ENCODE data around the gene TRIP6.

Gene TRIP6, protein sequence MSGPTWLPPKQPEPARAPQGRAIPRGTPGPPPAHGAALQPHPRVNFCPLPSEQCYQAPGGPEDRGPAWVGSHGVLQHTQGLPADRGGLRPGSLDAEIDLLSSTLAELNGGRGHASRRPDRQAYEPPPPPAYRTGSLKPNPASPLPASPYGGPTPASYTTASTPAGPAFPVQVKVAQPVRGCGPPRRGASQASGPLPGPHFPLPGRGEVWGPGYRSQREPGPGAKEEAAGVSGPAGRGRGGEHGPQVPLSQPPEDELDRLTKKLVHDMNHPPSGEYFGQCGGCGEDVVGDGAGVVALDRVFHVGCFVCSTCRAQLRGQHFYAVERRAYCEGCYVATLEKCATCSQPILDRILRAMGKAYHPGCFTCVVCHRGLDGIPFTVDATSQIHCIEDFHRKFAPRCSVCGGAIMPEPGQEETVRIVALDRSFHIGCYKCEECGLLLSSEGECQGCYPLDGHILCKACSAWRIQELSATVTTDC

DNA sequence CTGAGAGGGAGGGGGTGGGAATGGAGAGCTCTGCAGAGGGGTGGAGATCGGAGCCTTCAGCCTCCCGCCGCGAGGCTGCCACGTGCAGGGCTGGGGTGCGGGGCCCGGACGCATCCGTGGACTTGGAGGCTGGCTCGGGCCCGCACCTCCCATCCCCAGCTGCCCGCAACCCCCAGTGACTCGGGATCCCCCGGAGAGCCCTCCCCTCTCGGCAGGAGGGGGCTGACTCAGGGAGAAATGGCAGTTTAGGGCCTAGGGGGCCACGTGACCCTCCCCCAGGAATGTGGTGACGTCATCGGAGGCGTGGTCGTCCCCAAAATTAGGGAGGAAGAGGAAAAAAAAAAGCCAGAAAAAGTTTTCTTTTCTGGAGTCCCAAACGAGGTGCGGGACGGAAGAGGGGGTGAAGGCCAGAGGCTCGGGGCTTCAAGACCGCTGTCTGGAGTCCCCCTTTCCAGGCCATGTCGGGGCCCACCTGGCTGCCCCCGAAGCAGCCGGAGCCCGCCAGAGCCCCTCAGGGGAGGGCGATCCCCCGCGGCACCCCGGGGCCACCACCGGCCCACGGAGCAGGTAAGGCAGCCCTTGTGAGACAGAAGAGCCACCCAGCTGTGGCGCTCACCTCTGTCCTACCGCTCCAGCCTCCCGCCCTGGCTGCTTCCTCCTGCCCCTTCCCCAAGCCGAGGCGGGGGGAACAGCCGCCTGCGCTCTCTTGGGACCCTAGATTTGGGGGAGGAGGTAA is at the start of gene TRIP6:
TSS of gene TRIP6 (plus strand) at position 348 of the 736 bp plus-strand sequence. CDS start at position 459, 111 bp downstream.
- no peak for DNase-seq

DNA sequence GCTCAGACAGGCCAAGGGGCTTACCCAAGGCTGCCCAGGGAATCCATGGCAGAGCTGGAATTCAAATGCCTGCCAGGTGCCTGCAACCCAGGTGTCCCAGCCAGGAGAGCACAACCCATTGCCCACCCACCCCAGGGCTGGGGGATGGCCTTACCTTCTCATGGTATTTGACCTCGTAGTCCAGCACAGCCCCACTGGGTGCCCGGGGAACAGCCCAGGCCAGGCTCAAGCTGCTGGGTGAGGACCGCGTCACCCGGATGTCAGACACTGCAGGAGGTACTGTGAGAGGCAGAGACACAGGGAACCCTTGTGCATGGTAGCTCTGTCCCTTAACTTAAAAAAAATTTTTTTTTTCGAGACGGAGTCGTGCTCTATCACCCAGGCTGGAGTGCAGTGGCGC is 48.8 kb upstream of the TRIP6 start:
- DNase-seq: no peak

DNA sequence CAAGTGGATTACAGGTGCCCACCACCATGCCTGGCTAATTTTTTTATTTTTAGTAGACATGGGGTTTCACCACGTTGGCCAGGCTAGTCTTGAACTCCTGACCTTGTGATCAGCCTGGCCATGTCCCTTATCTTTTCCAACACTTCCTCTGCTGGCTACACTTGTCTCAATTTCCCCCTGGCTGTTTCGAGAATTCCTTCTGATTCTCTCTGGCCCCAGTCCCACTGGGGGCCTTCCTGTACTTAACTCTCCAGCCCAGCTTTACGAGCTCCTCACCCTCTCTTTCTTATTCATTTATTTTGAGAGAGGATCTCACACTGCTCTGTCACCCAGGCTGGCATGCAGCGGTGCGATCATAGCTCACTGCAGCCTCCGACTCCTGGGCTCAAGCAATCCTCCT is 48.4 kb upstream of the TRIP6 start:
- no peak for DNase-seq

DNA sequence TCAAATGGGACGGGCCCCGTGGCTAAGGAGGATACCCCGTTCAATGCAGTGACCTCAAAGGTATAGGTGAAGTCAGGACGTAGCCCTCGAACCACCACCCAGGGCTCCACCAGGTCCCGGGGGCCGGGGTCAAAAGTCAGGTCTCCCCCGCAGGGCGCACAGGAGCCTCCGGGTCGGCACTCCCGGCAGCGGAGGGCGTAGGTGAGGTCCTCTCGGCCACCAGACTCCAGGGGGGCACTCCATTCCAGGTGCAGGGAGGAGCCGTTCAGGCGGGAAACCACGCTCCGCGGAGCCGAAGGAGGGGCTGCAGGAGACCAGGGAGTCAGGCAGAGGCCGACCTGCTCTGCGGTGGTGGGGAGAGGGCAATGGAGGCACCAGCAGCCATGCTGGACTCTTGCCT is 47.6 kb upstream of the TRIP6 start:
- DNase-seq: no peak

DNA sequence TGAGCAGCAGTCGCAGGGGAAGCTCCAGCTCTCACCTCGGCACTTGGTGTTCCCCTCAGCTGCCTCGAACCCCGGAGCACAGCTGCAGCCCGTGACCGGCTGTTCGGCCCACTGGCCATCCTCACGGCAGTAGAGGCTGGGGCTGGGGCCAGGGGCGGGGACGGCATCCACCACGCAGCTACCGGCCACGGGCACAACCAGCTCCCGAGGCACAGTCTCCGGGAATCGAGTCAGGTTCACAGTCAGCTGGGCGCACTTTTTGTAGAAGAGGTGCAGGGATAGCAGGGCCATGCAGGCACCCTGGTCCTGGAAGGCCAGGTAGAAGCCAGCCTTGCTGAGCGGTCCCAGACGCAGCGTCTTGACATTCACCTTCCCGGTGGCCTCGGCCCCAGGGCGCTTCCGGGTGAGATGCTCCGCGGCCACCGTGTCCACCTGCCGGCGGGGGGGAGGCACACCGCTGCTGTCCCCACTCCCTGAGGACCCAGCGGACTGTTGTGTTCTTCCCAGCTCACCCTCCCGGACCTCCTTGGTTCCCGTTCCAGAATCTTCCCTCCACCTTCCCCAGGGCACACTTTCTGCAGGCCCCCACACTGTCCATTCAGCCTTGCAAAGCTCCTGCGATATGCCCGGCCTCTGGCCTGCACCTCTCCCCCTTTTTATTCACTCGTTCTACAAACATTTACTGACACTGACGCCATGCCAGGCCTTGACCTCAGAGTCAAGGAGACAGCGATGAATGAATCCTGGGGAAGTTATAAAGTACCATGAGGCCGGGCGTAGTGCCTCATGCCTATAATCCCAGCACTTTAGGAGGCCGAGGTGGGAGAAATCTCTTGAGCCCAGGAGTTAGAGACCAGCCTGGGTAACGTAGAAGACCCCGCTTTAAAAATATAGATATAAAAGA is 44.7 kb upstream of the TRIP6 start:
- no peak for DNase-seq

DNA sequence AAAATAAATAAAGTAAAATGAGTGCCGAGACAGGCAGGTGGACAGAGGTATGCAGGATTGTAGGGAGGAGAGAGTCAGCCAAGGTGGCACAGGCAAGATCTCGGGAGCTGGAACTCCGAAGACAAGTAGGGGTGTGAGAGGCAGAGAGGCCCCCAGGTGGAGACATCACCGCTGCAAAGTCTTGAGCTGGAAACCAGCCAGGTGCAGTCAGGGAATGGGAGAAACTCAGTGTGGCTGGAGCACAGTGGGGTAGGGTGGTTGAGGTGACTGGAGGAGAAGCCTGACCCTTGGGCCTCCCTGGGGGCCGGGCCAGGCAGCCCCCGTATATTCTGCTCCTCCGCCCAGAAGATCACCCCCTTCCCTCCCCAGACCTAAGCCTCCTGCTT is 44.1 kb upstream of the TRIP6 start:
- DNase-seq: no peak

DNA sequence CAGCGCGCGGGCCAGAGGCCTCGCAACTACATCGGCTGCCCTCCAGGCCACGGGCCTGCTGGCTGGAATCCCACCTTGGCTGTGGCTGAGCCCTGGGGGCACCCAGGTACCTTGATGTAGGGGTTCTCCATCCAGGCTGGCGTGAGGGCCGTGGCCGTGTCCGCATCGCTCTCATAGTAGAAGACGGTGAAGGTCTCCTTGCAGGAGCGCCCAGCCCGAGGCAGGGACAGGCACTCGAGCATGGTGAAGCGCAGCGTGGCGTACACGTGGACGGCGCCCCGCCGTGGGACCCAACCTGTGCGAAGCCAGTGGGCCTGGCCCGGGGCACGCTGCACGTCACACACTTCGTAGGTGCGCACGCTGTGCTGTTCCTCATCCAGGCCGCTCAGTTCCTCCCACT is 43.7 kb upstream of the TRIP6 start:
- no peak for DNase-seq

DNA sequence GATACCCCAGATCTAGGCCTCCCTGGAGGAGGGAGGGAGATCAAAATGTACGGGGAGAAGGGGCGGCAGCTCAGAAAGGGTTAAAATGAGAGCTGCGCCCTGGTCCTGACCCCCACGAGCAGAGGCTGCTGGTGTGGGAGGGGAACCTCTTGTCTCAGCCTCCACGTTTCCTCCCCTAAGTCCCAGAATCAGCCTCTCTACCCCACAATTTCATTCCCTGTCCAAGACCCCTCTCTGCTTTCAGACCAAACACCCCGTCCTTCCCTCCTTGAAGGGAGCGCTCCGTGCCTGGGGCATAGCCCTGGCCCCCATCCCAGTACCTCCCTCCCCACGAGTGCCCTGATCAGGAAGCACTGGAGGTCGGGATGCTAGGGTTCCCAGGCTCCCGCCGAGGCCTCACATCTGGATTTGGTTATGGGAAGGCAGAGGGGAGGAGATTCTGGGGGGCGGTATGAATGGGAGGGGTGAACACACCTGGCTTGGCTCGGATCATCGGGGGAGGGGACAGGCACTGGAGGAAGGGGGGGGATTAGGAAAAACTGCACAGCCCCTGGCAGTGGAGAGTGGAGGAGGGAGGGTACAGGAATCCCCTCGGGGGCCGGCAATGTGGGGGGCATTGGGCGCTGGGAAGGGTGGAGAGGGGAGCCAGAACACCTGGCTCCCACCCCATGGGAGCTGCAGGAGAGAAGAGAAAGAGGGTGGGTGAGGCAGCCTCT is 42.5 kb upstream of the TRIP6 start:
- DNase-seq: no peak

DNA sequence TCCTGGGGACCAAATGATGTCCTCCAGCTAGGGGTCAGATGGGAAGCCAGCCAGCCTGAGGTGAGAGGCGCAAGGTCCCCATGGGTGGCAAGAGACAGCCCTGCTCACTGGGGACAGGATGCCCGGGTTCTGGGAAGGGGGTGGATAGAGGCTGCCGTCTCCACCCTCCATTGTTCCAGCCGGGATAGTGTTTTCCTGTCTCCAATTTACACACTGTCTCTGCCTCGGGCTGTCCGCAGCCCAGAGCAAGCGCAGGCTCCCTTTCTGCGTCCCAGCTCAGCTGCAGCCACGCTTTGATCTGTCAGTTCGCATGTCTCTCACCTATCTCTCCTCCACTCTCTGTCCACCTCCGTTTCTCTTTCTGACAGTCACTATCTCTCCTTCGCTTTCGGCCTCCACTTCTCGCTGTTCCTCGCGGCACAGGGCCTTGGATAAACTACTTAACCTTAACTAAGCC is 41.9 kb upstream of the TRIP6 start:
- no peak for DNase-seq

DNA sequence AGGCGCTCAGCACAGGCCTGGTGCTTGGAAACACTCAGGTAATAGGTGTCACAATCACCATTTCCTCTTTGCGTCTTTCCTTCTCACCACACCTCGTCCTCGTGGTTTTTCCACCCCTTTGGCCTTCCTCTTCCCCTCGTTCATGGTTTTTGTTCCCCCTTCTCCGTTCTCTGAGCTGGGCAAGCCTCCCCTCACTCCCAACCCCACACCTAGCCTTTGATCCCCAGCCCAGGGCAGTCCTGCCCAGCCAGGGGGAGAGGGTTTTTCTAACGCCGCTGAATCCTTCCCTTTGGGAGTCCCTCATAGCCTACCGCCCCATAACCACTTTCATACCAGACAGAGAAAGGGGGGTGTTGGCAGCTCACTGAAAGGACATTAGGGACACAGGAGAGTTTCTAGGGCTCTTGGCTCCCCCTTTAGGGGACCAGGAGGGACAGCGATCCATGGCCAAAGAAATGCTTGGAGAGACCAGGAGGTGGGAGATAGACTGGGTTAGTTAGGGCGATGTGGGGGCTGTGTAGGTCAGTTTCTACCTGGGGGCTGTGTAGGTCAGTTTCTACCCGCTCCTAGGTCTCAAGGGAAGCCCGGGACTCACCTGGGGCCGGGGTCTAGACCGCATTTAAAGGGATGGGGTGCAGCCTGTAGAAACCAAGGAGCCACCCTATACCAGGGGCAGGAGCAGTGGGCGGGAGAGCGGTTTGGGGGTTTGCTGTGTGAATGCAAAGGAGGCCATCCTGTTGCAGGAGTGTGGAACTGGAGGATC is 41.3 kb upstream of the TRIP6 start:
- DNase-seq: no peak

DNA sequence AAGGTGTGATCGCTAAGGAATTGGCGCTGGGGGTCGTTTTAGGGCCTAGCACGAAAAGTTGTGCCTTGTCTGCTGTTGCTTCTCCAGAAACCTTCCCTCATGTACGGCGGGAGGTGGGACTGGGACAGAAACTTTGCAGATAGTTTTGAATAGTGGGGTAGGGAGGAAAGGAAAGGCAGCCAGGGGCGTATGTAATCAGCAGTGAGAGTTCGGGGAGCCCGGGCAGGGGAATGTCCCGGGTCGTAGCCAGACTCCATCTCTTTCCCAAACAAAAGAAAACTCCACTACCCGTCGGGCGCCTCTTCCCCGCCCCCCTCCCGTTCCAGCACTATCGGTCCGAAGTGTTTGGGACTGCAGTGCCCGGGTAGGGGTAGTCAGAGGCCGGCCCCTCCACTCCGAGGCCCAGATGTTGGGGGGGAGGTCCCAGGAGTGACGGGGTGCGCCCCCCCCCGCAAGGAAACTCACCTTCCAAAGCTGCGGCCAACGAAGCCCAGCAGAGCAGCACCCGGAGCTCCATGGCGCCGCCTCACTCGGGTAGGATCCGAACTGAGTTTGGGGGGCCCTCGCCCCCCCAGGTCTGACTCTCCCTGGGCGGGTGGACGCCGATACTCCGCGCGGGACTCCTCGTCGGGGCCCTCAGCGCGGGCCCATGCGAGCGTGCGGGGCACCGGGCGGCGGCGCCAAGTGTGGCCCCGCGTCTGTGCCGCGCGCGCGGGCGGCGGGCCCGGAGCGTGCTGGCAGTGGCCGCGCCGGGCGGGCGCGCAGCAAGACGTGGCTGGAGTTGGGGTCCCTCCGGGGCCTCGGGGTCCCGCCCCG is 40.5 kb upstream of the TRIP6 start:
- no peak for DNase-seq

DNA sequence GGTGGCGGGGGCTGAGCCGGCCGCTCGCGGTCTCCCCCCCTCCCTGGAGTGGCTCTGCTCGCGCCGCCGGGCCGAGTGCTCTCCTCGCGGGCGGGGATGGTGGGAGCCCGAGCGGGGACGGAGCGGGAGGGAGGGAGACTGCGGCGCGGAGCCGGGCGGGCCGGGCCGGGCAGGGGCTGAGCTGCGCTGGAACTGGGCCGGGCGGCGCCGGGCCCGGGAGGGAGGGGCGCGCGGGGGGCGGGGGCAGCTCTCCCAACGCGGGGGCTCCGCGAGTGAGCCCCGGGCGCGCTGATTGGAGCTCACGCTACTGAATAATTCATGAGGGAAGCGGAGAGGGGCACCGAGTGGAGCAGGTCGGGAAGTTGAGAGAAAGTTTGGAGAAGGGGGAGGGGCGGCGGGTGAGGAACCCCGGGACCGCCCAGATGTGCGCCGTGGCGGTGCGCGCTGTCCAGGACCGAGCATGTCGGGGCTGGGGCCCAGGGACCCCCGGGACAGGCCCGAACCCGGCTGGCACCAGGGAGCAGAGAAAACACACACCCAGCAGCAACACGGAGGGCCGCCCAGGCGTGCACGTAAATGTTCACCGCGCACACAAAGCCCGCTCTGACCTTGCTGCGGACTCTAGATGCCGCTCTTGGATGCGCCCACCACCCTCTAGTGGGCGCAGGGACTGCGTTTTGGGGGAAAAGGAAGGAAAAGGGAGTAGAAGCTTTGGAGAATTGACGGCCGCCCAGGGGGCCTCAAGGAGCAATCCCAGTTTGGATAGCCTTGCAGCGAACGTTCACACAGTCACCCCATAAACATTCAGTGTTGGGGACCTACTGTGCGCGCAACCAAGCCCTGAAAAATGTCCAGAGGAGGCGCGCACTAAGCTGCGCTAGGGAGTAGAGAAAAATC is 39.6 kb upstream of the TRIP6 start, which contains the start of gene EPHB4:
TSS of gene EPHB4 (minus strand) at position 194 of the 897 bp plus-strand sequence. CDS start 493 bp downstream, outside the sequence.
- DNase-seq: no peak

DNA sequence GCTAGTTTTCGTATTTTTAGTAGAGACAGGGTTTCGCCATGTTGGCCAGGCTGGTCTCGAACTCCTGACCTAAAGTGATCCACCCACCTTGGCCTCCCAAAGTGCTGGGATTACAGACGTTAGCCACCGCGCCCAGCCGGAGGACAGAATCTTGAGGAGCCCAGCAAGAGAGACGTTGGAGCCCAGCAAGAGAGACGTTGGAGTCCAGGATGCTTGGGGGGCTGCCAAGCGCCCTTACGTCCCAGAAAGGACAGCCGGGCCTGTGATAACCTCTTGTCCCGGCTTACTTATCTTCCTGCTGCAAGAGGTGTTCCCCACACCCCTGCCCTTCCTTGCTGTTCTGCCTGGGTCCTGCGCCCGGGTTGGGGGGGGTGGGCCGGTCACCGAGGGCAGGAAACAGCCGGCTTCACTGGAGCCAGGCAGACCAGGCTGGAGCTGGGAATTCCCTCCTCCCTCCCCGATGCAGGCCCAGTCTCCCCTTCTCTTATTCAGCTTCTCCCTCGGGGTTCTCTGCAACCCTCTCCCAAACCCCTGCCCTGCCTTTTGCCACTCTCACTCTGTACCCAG is 38.0 kb upstream of the TRIP6 start:
- DNase-seq: no peak

DNA sequence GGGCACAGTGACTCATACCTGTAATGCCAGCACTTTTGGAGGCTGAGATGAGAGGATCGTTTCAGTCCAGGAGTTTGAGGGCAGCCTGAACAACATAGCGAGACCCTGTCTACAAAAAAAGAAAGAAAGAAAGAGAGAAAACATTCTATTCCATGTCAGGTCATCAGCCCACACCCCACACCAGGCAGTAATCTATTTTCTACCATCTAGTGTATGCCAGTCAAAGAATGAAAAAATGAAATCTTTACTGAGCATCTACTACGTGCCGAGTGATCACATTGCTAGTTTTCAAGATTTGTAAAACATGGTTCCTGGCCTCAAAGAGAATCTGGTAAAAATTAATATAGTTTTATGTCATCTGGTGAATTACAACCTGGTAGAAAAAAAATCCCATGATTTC is 36.8 kb upstream of the TRIP6 start:
- DNase-seq: no peak

DNA sequence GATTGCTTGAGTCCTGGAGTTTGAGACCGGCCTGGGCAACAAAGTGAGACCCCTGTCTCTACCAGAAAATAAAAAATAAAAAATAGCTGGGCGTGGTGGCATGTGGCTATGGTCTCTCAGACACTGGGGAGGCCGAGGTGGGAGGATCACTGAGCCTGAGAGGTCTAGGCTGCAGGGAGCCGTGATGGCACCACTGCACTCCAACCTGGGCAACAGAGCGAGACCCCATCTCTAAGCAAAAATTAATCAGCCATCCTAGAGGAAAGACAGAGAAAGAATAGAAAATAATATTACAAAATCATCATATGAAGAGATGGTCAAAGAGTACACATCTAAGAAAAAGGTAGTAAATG is 34.9 kb upstream of the TRIP6 start:
- DNase-seq: no peak

DNA sequence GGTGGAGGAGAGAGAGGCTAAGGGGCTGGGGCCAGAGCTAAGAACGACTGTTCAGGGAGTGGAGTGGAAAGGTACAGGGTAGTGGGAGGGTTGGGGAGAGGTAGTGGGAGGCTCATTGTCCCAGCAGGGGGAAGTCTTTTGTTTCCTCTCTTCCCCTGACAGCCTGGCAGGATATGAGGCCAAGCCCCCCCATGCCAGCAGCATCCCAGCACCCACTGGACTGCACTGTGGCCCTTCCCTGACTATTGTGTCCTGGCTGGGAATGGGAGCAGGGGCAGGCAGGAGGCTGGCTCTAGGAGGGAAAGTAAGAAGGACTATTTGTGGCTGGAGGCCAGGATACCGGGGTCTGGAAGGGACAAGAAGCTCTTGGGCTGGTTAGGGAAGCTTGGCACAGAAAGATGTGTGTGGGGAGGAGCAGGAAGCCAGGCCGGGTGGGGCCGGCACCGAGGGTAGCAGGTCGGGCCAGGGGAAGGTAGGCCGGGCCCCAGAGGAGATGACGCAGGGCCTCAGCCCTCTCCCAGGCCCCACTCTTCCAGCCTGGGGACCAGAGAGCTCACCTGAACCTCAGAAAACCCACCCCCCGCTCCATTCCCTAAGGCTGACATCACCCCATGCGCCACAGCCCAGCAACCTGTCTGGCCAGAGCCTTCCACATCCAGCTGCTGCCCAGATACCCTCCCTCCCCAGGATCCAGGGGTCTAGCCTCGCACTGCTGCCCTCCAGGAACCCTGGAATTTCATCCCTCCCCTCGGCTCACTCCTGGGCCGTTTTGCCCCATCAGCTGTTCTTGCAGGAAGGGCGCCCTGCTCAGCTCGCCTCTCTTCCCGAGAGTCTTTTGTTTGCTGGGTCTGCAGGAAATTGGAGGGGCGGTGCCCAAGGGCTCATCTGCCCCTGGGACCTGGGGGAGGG is 31.0 kb upstream of the TRIP6 start:
- no peak for DNase-seq

DNA sequence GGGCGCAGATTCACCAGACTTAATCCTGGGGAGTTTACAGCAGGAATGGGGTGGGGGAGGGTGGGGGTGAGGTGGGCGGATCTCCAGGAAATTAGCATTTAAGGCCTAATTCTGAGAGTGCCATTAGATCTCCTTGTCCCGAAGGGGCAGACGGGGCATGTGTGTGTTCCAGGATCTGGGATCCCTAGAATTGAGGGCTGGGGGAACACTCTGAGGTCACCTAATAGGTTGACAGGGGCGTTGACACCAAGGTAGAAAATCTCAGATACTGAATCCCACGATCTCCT is 30.4 kb upstream of the TRIP6 start:
- no peak for DNase-seq

DNA sequence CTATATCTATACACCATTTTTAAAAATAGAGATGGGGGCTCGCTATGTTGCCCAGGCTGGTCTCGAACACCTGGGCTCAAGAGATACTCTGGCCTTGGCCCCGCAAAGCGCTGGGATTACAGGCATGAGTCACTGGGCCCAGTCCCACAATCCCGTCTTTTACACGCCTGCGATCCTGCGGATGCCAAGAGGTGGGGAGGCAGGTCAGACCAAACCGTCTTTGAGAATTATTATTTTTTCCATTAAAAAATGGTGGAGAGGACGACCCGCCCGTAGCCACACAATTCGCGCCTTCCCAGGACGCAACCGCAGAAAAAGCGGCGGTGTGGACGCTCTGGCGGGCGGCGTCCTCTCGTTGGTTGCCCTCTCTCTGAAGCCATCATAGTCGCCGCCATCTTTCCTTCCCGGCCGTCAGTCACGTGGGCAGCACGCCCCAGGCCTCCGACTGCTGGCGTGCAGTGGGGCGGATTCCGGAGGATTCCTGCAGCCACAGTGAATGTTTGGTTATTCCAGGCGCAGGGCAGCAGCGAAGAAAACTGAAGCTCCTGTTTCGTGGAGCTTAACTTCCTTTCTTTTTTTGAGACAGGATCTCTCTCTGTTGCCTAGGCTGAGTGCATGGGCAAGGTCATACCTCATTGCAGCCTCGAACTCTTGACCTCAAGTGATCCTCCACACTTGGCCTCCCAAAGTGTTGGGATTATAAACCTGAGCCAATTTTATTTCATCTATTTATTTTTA is 29.9 kb upstream of the TRIP6 start:
- DNase-seq: no peak
